MV-4-11 (cell line): ENCODE measurements around the gene ARHGAP45.

Source experiments
- DNase-seq: peaks from one replicate; lab custom pipeline; 2025; lab: John Stamatoyannopoulos, UW

The ARHGAP45 gene

GRCh38 chr19:1135454-1135853 lies 68.5 kb downstream of the ARHGAP45 start:
- DNase-seq = no peak

DNA sequence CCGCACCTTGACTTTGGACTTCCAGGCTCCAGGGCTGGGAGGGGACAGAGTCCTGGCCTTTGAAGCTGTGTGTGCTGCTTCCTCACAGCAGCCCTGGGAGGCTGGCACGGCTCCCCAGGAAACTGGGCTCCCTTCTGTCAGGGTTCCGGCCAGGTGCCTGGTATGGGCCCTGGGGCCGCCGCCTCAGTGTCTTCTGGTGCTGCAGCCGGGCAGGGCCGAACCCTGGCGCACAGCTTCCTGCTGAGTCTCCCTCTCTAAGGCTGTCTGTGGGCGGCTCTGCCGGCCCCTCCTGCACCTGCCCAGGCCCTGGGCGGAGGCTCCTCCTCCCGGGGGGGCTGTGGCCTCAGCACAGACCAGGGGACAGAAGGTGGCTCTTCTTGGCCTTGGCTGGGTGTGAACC lies 69.2 kb downstream of the ARHGAP45 start:
- DNase-seq = no peak
